GM19025 (cell line): ENCODE measurements around the gene STARD5.

ENCODE experiments used
- ATAC-seq: cut with Tn5 transposase; IDR thresholded peaks from one replicate; pipeline ENCODE4 v1.9.1; 2021; ENCODE audit warnings: mild to moderate bottlenecking, low read depth, moderate library complexity; ENCODE audit not compliant: unreplicated experiment

Gene STARD5

GRCh38 chr15:81278306-81279029 is 45.5 kb downstream of the STARD5 start:
- no peak for ATAC-seq

- no peak for ATAC-seq
Observed at GRCh38 chr15:81277851-81278250, 46.1 kb downstream of the STARD5 start.

- ATAC-seq, result no peak
Observed at GRCh38 chr15:81276967-81277366, 47.0 kb downstream of the STARD5 start.

- no peak for ATAC-seq
Observed at GRCh38 chr15:81275711-81276392, 48.1 kb downstream of the STARD5 start.

DNA sequence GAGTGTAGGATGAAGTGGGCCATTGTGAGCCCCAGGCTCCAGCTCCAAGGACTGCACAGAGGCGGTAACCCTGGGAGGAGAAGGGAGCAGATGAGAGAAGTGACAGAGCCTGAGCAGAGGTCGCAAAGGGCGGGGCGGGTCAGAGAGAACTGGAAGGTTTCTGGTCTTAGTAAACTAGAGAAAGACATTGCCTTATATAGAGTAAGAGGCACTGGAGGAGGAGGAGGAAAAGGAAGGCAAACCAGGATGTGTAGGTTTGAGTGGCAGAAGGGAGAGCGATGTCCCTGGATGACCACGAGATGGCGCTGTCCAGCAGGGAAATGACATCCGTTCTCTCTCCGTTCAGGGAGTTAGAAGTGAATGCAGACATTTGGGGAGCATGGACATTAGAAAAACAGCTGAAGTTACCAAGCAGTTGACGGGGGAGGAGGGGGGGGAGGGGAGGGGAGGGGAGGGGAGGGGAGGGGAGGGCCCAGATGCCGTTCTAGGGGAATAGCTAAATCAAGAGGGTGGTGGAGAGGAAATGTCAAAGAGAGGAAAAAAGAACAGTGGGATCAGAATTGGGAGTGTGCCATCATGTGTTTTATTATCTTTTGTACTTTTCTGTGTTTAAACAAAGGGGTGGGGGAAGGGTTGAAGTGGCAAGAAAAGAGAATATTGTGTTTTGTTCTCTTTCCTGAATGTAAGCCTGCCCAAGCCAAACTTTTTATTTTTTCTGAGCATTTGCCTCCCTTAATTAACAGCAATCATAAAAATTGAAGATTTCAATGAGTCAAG is 48.8 kb downstream of the STARD5 start:
- ATAC-seq, result no peak

DNA sequence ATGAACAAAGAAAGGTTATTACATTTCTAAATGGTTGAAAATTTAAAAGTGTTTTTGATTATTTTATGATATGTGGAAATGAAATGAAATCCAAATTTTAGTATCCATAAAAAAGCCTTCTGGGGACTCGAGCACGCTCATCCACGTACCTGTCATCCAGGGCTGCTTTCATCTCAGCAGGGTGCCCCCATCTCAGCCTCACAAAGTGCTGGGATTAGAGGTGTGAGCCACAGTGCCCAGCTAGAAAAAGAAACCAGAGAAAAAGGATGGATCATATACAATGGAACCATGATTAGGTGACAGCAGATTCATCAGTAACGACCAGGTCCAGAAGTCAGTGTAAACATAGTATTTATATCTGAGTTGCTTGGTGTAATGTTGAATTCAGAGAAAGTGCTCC is 49.7 kb downstream of the STARD5 start:
- no peak for ATAC-seq

- no peak for ATAC-seq
Observed at GRCh38 chr15:81273855-81274254, 50.1 kb downstream of the STARD5 start.

DNA sequence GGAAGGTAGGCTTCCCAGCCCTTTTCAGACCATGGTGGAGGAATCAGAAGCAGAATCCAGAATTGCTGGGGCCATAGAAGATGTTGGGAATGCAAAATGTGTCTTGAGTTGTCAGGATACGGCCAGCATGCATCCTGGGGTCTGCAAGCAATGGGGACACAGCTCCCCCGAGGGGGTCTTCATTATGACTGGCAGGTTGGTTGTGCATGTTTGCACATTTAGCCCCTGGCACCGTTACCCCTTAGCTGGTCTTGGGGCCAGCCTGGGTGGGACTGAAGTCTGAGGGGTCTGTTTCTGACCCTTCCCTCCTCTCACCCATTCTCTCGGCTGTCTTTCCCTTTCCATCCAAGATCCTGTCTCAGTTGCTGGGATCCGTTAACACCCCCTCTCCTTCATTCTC is 50.7 kb downstream of the STARD5 start:
- no peak for ATAC-seq

DNA sequence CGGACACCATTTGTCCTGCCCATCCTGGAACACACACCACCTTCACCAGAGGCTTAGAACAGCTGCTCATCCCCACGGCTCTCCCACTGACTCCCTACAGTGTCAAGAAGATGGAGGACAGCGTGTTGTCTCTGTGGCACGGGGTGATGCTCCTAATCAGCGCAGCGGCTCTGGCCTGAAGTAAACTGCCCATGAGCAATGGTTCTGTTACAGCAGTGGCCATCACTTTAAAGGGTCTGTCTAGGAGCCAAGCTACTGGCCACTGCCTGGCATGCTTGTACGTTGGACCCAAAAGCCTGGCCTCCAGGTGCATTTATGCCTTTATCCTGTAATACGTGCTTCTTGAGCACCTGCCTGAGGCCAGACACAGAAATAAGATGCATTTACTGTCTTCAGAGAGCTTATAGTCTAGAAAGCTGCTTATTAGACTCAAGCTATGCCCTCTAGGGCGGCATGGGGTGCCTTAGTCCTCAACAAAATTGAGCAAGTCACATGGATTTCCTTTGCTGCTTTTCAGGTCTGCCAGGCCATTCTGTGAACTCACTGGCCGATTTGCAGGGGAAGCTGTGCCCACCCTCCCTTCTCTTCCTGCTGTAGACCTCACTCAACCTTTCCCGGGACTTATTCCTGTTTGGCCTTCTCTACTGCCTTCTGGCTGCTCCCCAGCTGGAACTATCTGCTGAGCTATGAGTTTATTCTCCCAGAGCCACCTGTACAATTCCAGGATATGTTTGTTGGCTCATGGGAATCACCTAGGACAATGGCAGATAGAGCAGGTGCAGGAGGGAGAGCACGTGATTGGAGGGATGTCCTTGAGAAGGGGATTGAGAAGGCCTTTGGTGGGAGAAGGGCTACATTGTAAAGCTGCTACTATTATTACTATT is 51.9 kb downstream of the STARD5 start:
- no peak for ATAC-seq

GRCh38 chr15:81270781-81271491 is 53.0 kb downstream of the STARD5 start:
- no peak for ATAC-seq

DNA sequence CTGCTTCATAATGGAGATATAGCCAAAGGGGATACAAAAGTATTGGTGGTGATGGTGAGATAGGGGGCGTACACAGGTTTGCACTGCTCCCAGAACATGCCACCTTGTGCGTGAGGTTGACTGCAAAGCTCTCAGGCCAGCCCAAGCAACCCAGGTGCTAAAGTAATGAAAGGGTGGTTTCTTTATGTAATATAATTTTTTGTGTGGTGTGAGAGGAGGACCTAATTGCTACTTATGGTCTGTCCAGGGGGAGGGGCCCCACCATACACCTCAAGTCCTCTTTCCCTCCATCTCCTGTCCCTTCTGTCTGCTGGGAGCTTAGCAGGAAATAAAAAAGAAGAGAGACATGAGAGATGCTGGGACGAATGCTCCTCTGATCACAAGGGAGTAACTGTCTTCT is 53.8 kb downstream of the STARD5 start:
- no peak for ATAC-seq

DNA sequence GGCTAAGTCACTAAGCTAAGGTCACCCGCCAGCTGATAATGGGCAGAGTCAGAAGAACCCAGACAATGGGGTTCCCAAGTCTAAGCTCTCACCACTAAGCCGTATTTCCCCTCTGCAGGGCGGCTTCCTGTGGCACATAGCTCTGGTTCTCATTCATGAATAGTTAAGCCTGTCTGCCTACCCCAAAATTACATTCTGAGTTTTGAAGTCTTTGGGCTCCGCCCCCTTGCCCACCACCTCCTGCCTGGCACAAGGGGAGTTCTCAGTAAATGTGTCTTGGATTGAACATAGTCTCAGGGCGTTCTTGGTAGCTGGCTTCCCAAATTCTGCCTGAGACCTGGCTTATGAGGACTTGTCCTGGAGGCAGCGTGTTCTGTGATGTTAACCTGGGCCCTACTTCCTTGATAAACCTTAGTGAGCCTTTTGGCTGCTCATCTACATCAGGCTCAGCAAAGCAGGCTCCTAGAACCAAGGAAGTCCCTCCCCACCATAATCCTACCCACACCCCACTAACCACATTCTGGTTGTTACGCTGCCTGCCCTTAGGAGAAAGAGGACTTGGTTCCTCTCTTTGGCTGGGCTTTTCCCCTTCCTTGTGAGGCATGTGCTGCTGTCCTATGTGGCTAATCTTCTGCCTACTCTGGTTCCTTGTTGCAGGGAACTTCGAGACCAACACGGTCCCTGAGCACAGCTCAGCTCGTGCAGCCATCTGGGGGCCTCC is 54.9 kb downstream of the STARD5 start:
- no peak for ATAC-seq

GRCh38 chr15:81268340-81268739 is 55.6 kb downstream of the STARD5 start:
- no peak for ATAC-seq

DNA sequence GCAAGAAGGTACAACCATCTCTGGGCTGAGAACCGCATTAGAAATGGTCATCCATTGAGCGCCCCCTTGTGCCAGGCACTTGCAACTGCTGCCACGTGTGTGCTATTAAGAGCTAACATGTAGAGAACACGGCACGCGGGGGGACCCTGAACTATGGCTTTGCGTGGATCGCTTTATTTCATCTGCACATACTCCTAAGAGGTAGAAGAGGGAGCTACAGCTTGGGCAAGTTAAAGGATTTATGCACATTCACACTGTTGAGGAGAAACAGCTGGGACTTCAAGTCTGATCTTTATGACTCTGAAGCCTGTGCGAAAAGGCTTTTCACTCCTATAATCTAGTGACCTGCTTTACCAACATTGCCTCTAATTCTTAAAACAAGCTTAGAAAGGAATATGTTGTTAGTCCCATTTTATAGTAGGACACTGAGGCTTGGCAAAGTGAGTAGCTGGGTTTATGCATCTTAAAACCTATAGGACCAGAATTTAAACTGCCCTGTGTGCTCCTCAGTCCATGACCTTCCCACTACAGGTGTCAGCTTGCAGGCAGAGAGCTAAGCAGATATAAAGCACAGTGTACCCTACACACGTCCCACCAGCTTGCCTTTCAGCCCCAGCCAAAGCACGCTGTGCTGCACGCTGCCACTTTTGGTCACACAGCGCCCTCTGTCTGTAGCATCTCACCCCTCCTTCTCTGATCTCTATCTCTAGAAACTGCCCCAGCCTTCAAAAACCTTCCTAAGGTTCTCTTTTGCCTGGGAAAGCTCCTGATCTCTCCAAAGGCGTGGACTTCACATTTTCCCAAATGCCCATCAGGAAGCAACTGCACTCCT is 57.8 kb downstream of the STARD5 start:
- peak; percentile 64 for ATAC-seq

DNA sequence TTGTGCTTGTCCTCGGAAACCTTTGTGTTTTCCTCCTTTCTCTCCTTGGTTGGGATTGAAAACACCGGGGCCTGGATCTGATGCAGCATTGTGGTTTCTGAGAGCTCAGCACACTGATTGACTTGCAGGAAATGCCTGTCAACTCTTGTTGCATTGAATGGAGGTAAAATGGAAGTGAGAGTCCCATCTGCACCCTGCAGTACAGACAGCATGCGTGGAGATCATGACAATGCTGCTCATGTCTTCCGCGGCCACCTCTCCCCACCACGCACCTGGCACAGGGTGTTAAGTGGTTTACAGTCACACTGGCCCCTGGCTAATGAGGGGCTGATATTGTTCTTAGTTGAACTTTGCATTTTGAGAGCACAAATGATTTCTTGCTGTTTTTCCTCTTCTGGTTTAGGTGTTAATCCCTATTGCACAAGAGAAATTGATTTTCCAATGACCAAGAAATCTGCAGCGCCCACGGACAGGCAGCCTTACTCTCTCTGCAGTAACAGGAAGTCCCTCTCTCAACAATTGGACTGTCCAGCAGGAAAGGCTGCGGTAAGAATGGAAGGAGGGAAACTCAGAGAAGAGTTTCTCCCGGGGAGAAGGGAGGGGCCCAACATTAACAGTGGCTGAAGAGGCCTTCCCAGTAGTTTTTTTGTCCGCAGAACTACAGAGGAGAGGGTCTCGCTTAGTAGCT is 58.5 kb downstream of the STARD5 start:
- no peak for ATAC-seq

DNA sequence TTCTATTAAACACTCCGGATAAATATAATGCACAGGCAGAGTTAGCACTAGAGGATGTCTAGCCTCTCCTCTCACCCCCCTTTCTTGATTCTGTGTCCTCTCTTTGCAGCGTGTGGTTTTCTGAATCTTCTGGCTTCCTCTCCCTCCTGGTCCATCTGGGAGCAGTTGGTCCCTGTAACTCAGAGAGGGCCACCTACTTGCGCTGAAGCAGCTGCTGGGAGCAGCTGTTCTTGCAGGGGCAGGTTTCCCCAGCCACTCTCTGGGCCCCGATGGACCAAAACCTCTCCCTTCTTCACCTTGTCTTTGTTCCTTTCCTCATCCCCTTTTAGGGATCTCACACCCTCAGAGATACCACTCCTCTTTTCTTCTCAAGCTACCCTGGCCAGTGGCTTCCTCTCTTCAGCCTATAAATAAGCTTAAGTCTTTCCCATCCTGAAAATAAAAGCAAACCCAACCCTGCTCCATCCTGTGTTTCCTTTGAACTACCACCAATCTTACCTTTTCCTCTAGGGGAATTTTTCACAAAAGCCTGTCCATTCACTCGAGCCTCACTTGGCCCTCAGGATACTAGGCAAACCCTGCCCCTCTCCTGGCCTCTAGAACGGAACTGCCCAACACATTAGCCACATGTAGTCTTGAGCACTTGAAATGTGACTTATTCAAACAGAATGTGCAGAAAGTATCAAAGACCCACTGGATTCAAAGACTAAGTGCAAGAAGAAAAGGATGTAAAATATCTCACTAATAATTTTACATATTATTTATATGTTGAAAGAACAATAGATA is 59.7 kb downstream of the STARD5 start:
- no peak for ATAC-seq

DNA sequence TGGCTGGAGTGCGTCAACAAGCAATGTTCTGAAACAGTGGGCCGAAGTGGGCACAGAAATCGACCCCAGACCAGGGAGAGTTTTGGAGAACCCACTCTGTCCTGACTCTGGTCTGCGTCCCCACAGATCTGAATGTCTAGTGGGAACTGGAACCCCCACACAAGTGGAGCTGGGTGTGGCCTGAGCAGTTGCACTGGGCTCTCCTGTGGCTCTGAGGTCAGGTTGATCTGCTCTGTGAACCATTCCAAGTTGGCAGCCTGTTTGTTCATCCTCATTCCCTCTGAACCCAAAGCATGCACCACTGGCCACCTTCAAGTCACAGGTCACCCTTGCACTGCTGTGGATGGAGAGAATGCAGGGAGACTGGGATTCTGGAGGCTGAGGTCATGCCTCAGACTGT is 60.5 kb downstream of the STARD5 start:
- no peak for ATAC-seq
